Measurements from ENCODE around the gene HIPK3. TPM values are rescaled to one million over a fixed set of nuclear protein-coding genes. Genes with fewer than 3 reads are reported as not detected.
"Not testable (repeated sequence)": the region's sequence is repeated elsewhere in the genome, so short reads cannot be mapped to it uniquely, and the experiment has no call there.

HIPK3 gene
- total RNA-seq, 2 donors from 2014 or later: 31.6 to 33.2 TPM

DNA sequence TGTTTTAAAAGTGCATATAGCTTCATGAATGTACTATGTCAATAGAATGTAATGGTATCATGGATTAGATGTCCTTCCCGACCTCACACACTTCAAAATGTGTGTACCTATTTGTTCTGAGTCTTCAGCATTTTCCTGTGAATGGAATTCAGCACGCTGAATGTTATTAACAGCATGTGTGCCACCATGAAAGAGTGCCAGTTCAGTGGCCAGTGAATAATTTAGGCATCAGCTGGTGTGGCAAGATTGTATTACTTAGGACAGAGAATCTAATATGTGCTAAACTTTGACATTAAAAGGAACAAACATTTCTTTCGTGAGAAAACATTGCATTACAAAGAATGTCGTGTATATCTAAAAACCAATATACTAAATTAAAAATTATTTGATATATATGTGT is 46.4 kb downstream of the HIPK3 start:
- DNase-seq: no peak
- peaks cover 2% of the 10 kb centered on the region for H3K9me3 ChIP-seq (ENCODE audit: control insufficient read depth, low read length)
- Mint-ChIP-seq H3K36me3 (ENCODE audit: low read depth) (peaks cover 20% of the 10 kb centered on the region), H3K27me3 (ENCODE audit: insufficient read depth) (no peaks in the 10 kb centered on the region), H3K4me3 (no peak overlapping the region), H3K9me3 (no peaks in the 10 kb centered on the region), H3K4me1 (no peaks in the 10 kb centered on the region), H3K27ac (no peak overlapping the region)
- no peak overlapping the region for H3K4me3 ChIP-seq (ENCODE audit: low read length)
- H3K9ac ChIP-seq (ENCODE audit: extremely low read depth, low read length, poor library complexity, severe bottlenecking): no peak overlapping the region
- WGBS, 2 experiments (ENCODE audit: insufficient coverage in 1 of 2, insufficient read length in 1 of 2): 90 to 97% methylated on average over 2 to 3 of the region's 4 CpGs
- no peaks in the 10 kb centered on the region for H3K4me1 ChIP-seq (ENCODE audit: control insufficient read depth, insufficient read depth, low read length)
- no peak overlapping the region for H3K27ac ChIP-seq (ENCODE audit: low read depth, low read length)
- H3K27me3 ChIP-seq (ENCODE audit: control insufficient read depth, insufficient read depth, low read length, poor library complexity, severe bottlenecking): no peaks in the 10 kb centered on the region
- H3K36me3 ChIP-seq (ENCODE audit: control insufficient read depth, insufficient read depth, low read length): peaks cover under 1% of the 10 kb centered on the region
- TF ChIP-seq, protein P1, sequence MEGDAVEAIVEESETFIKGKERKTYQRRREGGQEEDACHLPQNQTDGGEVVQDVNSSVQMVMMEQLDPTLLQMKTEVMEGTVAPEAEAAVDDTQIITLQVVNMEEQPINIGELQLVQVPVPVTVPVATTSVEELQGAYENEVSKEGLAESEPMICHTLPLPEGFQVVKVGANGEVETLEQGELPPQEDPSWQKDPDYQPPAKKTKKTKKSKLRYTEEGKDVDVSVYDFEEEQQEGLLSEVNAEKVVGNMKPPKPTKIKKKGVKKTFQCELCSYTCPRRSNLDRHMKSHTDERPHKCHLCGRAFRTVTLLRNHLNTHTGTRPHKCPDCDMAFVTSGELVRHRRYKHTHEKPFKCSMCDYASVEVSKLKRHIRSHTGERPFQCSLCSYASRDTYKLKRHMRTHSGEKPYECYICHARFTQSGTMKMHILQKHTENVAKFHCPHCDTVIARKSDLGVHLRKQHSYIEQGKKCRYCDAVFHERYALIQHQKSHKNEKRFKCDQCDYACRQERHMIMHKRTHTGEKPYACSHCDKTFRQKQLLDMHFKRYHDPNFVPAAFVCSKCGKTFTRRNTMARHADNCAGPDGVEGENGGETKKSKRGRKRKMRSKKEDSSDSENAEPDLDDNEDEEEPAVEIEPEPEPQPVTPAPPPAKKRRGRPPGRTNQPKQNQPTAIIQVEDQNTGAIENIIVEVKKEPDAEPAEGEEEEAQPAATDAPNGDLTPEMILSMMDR (conservative IDR thresholded peaks at IDR 0.05): no peak

GRCh38 chr11:33306821-33307220 is 49.6 kb downstream of the HIPK3 start:
- H3K27me3 Mint-ChIP-seq (ENCODE audit: insufficient read depth); H3K27me3 ChIP-seq (ENCODE audit: control insufficient read depth, insufficient read depth, low read length, poor library complexity, severe bottlenecking); H3K27ac ChIP-seq (ENCODE audit: low read depth, low read length); H3K36me3 Mint-ChIP-seq (ENCODE audit: low read depth); H3K4me3 Mint-ChIP-seq; H3K4me1 ChIP-seq (ENCODE audit: control insufficient read depth, insufficient read depth, low read length); DNase-seq; H3K9ac ChIP-seq (ENCODE audit: extremely low read depth, low read length, poor library complexity, severe bottlenecking); H3K4me3 ChIP-seq (ENCODE audit: low read length); H3K9me3 Mint-ChIP-seq; H3K27ac Mint-ChIP-seq; H3K4me1 Mint-ChIP-seq; H3K36me3 ChIP-seq (ENCODE audit: control insufficient read depth, insufficient read depth, low read length); H3K9me3 ChIP-seq (ENCODE audit: control insufficient read depth, low read length): not testable (repeated sequence)
- 93% methylated on average over 6 of the region's 6 CpGs; no CpG with 5 or more reads in 1 of the 2 experiments for WGBS, 2 experiments (ENCODE audit: insufficient coverage in 1 of 2, insufficient read length in 1 of 2)

DNA sequence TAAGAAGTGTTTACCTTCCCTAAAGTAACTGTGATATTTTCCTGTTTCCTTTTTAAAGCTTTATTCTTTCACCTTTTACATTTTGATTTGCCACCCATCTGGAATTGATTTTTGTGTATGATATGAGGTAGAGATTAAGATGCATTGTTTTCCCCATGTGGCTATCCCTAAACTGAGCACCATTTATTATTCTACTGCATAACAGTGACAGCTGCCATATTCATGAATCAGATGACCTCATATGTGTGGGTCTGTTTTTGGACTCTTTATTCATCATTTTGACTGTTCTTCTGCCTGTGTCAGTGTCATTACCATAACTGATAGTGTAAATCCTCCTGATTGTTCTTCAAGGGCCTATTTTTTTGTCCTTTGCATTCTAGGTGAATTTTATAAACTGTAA is 50.8 kb downstream of the HIPK3 start:
- H3K27ac Mint-ChIP-seq: no peak overlapping the region
- H3K4me3 Mint-ChIP-seq: no peak overlapping the region
- no peaks in the 10 kb centered on the region for H3K4me1 Mint-ChIP-seq
- Histone ChIP-seq H3K27ac (ENCODE audit: low read depth, low read length) (no peak overlapping the region), H3K36me3 (ENCODE audit: control insufficient read depth, insufficient read depth, low read length) (no peaks in the 10 kb centered on the region), H3K4me1 (ENCODE audit: control insufficient read depth, insufficient read depth, low read length) (no peaks in the 10 kb centered on the region), H3K9ac (ENCODE audit: extremely low read depth, low read length, poor library complexity, severe bottlenecking) (no peak overlapping the region), H3K9me3 (ENCODE audit: control insufficient read depth, low read length) (no peaks in the 10 kb centered on the region), H3K4me3 (ENCODE audit: low read length) (no peak overlapping the region), H3K27me3 (ENCODE audit: control insufficient read depth, insufficient read depth, low read length, poor library complexity, severe bottlenecking) (no peaks in the 10 kb centered on the region)
- TF ChIP-seq, protein P1 (conservative IDR thresholded peaks at IDR 0.05): no peak
- H3K27me3 Mint-ChIP-seq (ENCODE audit: insufficient read depth): no peaks in the 10 kb centered on the region
- no peaks in the 10 kb centered on the region for H3K9me3 Mint-ChIP-seq
- H3K36me3 Mint-ChIP-seq (ENCODE audit: low read depth): peaks cover 3% of the 10 kb centered on the region
- DNase-seq: no peak

DNA sequence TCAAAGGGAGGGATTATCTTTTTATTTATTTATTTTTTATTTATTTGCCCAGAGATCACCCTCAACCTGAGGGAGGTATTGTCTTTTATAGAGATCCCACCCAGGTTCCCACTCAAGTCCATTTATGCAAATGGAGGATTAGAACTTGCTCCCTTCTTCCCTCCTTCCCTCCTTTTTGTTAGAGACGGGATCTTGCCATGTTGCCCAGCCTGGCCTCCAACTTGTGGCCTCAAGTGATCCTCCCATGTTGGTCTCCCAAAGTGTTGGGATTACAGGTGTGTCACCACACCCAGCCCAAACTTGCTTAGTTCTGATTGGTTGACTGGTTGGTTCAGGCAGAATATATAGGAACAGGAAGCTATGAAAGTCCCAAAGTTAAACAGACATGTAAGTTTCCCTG is 51.9 kb downstream of the HIPK3 start:
- peaks cover 1% of the 10 kb centered on the region for H3K36me3 Mint-ChIP-seq (ENCODE audit: low read depth)
- H3K9ac ChIP-seq (ENCODE audit: extremely low read depth, low read length, poor library complexity, severe bottlenecking): no peak overlapping the region
- no peaks in the 10 kb centered on the region for H3K9me3 Mint-ChIP-seq
- no peak overlapping the region for H3K4me3 Mint-ChIP-seq
- no peak for DNase-seq
- 84 to 100% methylated on average over 1 of the region's 1 CpG for WGBS, 2 experiments (ENCODE audit: insufficient coverage in 1 of 2, insufficient read length in 1 of 2)
- H3K27me3 Mint-ChIP-seq (ENCODE audit: insufficient read depth): no peaks in the 10 kb centered on the region
- H3K4me3 ChIP-seq (ENCODE audit: low read length): no peak overlapping the region
- H3K4me1 Mint-ChIP-seq: no peaks in the 10 kb centered on the region
- H3K4me1 ChIP-seq (ENCODE audit: control insufficient read depth, insufficient read depth, low read length): no peaks in the 10 kb centered on the region
- no peaks in the 10 kb centered on the region for H3K36me3 ChIP-seq (ENCODE audit: control insufficient read depth, insufficient read depth, low read length)
- H3K9me3 ChIP-seq (ENCODE audit: control insufficient read depth, low read length): no peaks in the 10 kb centered on the region
- TF ChIP-seq, protein P1 (conservative IDR thresholded peaks at IDR 0.05): no peak
- H3K27ac ChIP-seq (ENCODE audit: low read depth, low read length): no peak overlapping the region
- H3K27ac Mint-ChIP-seq: no peak overlapping the region
- no peaks in the 10 kb centered on the region for H3K27me3 ChIP-seq (ENCODE audit: control insufficient read depth, insufficient read depth, low read length, poor library complexity, severe bottlenecking)
